Stimulated activated CD8-positive, alpha-beta memory T cell treated with anti-CD3 and anti-CD28 coated beads, Interleukin-15, amount 100 ng/mL, for 24 hours (primary cell): ENCODE data around the gene YEATS2.
A peak's percentile ranks its signal among the peaks of the same experiment; 100 is the strongest.
"Not testable (repeated sequence)": the region's sequence is repeated elsewhere in the genome, so short reads cannot be mapped to it uniquely, and the experiment has no call there.

Experiments
- DNase-seq: peaks from one replicate; pipeline ENCODE4 v3.0.0-alpha.2; 2020; ENCODE audit warnings: low read depth

Gene YEATS2

GRCh38 chr3:183714622-183715021 lies 17.0 kb downstream of the YEATS2 start:
- no peak for DNase-seq

GRCh38 chr3:183718012-183718411 lies 20.4 kb downstream of the YEATS2 start:
- DNase-seq = no peak

GRCh38 chr3:183725387-183725786 lies 27.8 kb downstream of the YEATS2 start:
- no peak for DNase-seq

- no peak for DNase-seq
Measured at GRCh38 chr3:183728204-183728603, 30.6 kb downstream of the YEATS2 start.

GRCh38 chr3:183730361-183730760 lies 32.8 kb downstream of the YEATS2 start:
- no peak for DNase-seq

GRCh38 chr3:183731611-183732010 lies 34.0 kb downstream of the YEATS2 start:
- no peak for DNase-seq

- DNase-seq = no peak
Measured at GRCh38 chr3:183733553-183733952, 36.0 kb downstream of the YEATS2 start.

GRCh38 chr3:183734750-183735494 lies 37.3 kb downstream of the YEATS2 start:
- no peak for DNase-seq

GRCh38 chr3:183737116-183737515 lies 39.5 kb downstream of the YEATS2 start:
- DNase-seq = no peak

GRCh38 chr3:183740154-183740553 lies 42.6 kb downstream of the YEATS2 start:
- DNase-seq = not testable (repeated sequence)

GRCh38 chr3:183743231-183743630 lies 45.6 kb downstream of the YEATS2 start:
- DNase-seq = no peak

GRCh38 chr3:183745300-183746098 lies 47.9 kb downstream of the YEATS2 start:
- no peak for DNase-seq

GRCh38 chr3:183754052-183754451 lies 56.5 kb downstream of the YEATS2 start:
- DNase-seq = no peak

- no peak for DNase-seq
Measured at GRCh38 chr3:183762304-183762703, 64.7 kb downstream of the YEATS2 start.

- no peak for DNase-seq
Measured at GRCh38 chr3:183764847-183765731, 67.5 kb downstream of the YEATS2 start.

- no peak for DNase-seq
Measured at GRCh38 chr3:183766107-183766506, 68.5 kb downstream of the YEATS2 start.

- peak; percentile 13 for DNase-seq
Measured at GRCh38 chr3:183766745-183767606, 69.4 kb downstream of the YEATS2 start.

GRCh38 chr3:183768114-183768513 lies 70.5 kb downstream of the YEATS2 start:
- no peak for DNase-seq

GRCh38 chr3:183769453-183769852 lies 71.9 kb downstream of the YEATS2 start:
- DNase-seq = no peak

- no peak for DNase-seq
Measured at GRCh38 chr3:183774631-183775030, 77.0 kb downstream of the YEATS2 start.

- no peak for DNase-seq
Measured at GRCh38 chr3:183775781-183776180, 78.2 kb downstream of the YEATS2 start.
